ENCODE data around the gene ATP6V1A. TPM values are rescaled to one million over a fixed set of nuclear protein-coding genes. Genes with fewer than 3 reads are reported as not detected.

Gene ATP6V1A
- total RNA-seq, 4 donors from 2014 or later: 21.9 to 47.2 (median 33.3) TPM

DNA sequence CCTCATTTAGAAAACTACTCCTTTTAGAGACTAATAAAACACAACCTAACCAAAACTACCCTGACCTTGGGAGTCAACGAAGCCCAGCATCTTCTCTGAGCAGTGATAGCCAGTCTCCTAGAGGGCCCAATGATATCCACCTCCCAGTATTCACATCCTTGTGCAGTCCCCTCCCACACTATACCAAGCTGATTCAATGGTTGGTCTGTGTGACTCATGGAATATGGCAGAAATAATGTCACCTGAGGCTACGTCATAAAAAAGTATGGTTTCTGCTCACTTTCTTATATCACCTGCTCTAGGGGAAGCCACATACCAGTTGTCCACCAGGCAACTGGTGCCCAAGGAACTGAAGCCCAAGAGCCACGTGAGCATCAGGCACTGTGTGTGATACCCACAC, 29.0 kb upstream of the ATP6V1A start:
- Histone ChIP-seq H3K27ac (no peak overlapping the region), H3K36me3 (peaks cover 0 to 17% (median 7%) of the 10 kb centered on the region in 4 donors), H3K4me1 (peaks cover 0 to 7% (median 0%) of the 10 kb centered on the region in 4 donors), H3K9me3 (no peaks in the 10 kb centered on the region), H3K4me3 (no peak overlapping the region), H3K27me3 (no peaks in the 10 kb centered on the region)
- intact Hi-C loops (cut with DNase I; ENCODE audit: low total_unique reads) (no loop called here), in situ Hi-C loops (cut with MboI; ENCODE audit: low pct_ligation_motif_present in 1 of 4, low pct_unique_long_range_greater_than_20kb in 1 of 4, low sequenced_read_pairs in 3 of 4) (no loop called here)
- 67 to 85% methylated on average over 1 to 3 of the region's 3 CpGs for WGBS, 2 donors (ENCODE audit: low coverage in 1 of 2)
- no peak for DNase-seq
- no peak for TF ChIP-seq EP300 (IDR thresholded peaks at IDR 0.05; ENCODE audit: low read depth)
- TF ChIP-seq, protein P1, sequence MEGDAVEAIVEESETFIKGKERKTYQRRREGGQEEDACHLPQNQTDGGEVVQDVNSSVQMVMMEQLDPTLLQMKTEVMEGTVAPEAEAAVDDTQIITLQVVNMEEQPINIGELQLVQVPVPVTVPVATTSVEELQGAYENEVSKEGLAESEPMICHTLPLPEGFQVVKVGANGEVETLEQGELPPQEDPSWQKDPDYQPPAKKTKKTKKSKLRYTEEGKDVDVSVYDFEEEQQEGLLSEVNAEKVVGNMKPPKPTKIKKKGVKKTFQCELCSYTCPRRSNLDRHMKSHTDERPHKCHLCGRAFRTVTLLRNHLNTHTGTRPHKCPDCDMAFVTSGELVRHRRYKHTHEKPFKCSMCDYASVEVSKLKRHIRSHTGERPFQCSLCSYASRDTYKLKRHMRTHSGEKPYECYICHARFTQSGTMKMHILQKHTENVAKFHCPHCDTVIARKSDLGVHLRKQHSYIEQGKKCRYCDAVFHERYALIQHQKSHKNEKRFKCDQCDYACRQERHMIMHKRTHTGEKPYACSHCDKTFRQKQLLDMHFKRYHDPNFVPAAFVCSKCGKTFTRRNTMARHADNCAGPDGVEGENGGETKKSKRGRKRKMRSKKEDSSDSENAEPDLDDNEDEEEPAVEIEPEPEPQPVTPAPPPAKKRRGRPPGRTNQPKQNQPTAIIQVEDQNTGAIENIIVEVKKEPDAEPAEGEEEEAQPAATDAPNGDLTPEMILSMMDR (IDR thresholded peaks at IDR 0.05): no peak
- no peak for TF ChIP-seq POLR2A (IDR thresholded peaks at IDR 0.05)
- TF ChIP-seq POLR2AphosphoS5 (IDR thresholded peaks at IDR 0.05): no peak

DNA sequence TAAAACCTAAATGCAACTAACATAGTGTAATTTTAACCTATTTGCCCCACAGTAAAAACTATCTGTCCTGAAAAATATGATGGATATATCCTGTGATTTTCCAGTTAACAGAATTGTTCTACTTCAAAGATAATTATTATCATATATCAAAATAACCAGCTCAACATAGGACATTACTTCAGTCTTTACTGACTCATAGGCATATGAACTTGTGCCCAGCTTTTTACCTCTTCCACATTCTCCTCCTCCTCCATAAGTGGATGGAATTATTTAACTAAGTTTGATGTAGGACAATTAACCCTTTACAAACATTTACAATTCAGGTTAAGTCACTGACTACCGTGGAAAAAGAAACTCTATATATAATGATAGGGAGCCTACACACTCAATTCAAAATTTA, 27.5 kb upstream of the ATP6V1A start:
- Histone ChIP-seq H3K36me3 (peaks cover 0 to 17% (median 7%) of the 10 kb centered on the region in 4 donors), H3K4me1 (peaks cover 0 to 8% (median 3%) of the 10 kb centered on the region in 4 donors), H3K4me3 (no peak overlapping the region), H3K27me3 (no peaks in the 10 kb centered on the region), H3K9me3 (no peaks in the 10 kb centered on the region), H3K27ac (no peak overlapping the region)
- in situ Hi-C loops (cut with MboI; ENCODE audit: low pct_ligation_motif_present in 1 of 4, low pct_unique_long_range_greater_than_20kb in 1 of 4, low sequenced_read_pairs in 3 of 4) (no loop called here), intact Hi-C loops (cut with DNase I; ENCODE audit: low total_unique reads) (no loop called here)
- TF ChIP-seq, protein P1 (IDR thresholded peaks at IDR 0.05): no peak
- TF ChIP-seq POLR2AphosphoS5 (IDR thresholded peaks at IDR 0.05) (no peak), POLR2A (IDR thresholded peaks at IDR 0.05) (no peak), EP300 (IDR thresholded peaks at IDR 0.05; ENCODE audit: low read depth) (no peak)
- WGBS, 2 donors (ENCODE audit: low coverage in 1 of 2): 94 to 96% methylated on average over 1 of the region's 1 CpG
- no peak for DNase-seq

DNA sequence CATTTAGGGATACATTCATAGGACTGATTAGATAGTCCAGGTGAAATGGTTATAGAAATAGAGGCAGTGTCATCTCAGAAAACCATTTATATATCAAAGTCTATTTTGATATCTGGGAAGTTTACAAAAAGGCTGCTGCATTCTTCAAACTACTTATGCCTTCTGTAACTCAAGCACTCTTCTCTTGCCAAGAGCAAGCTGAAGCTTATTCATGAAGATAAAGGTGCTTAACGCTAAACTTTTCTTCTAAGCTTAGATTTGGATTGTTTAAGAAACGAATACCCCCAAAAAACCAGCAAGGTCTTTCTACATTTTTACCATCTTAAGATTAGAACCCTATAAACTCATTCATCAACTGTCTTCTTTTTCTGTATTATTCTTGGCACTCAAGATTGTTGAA, 27.1 kb upstream of the ATP6V1A start:
- in situ Hi-C loops (cut with MboI; ENCODE audit: low pct_ligation_motif_present in 1 of 4, low pct_unique_long_range_greater_than_20kb in 1 of 4, low sequenced_read_pairs in 3 of 4): no loop called here
- H3K36me3 ChIP-seq: peaks cover 0 to 17% (median 7%) of the 10 kb centered on the region in 4 donors
- 67 to 81% methylated on average over 2 of the region's 2 CpGs for WGBS, 2 donors (ENCODE audit: low coverage in 1 of 2)

DNA sequence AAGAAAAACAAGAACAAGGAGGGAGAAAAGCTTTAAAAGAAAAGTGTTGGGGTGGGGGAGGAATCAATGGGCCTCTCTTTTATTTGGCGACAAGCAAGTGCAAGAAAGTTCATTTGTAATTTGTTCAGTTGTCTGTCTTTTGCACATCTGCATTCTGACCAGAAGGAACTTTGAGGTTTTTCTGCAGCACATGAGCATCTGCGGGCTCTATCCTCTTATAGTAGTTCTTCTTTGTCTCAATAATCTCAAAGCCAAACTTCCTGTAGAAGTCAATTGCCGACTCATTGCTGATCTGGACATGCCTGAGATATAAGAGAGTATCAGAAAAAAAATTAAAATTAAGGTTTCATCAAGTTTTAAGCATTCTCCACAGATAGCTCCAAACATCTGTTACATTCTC, 25.2 kb upstream of the ATP6V1A start:
- no peak for DNase-seq
- no peak overlapping the region for H3K27ac ChIP-seq
- no peak overlapping the region for H3K4me3 ChIP-seq
- TF ChIP-seq, protein P1 (IDR thresholded peaks at IDR 0.05): no peak
- TF ChIP-seq EP300 (IDR thresholded peaks at IDR 0.05; ENCODE audit: low read depth) (no peak), POLR2A (IDR thresholded peaks at IDR 0.05) (no peak), POLR2AphosphoS5 (IDR thresholded peaks at IDR 0.05) (no peak)
- H3K36me3 ChIP-seq: peaks cover 0 to 17% (median 7%) of the 10 kb centered on the region in 4 donors
- no peaks in the 10 kb centered on the region for H3K9me3 ChIP-seq
- intact Hi-C loops (cut with DNase I; ENCODE audit: low total_unique reads): no loop called here
- no peaks in the 10 kb centered on the region for H3K27me3 ChIP-seq
- H3K4me1 ChIP-seq: peaks cover 0 to 8% (median 3%) of the 10 kb centered on the region in 4 donors
- in situ Hi-C loops (cut with MboI; ENCODE audit: low pct_ligation_motif_present in 1 of 4, low pct_unique_long_range_greater_than_20kb in 1 of 4, low sequenced_read_pairs in 3 of 4): no loop called here
- whole genome bisulfite sequencing, 2 donors (ENCODE audit: low coverage in 1 of 2): 68 to 83% methylated on average over 3 of the region's 3 CpGs

More for the DNA sequence above, 27.1 kb upstream of the ATP6V1A start:
- no peak overlapping the region for H3K4me3 ChIP-seq
- TF ChIP-seq POLR2A (IDR thresholded peaks at IDR 0.05) (no peak), EP300 (IDR thresholded peaks at IDR 0.05; ENCODE audit: low read depth) (no peak), POLR2AphosphoS5 (IDR thresholded peaks at IDR 0.05) (no peak)
- TF ChIP-seq, protein P1 (IDR thresholded peaks at IDR 0.05): no peak
- DNase-seq: no peak
- H3K4me1 ChIP-seq: peaks cover 0 to 8% (median 3%) of the 10 kb centered on the region in 4 donors
- H3K9me3 ChIP-seq: no peaks in the 10 kb centered on the region
- H3K27ac ChIP-seq: no peak overlapping the region
- H3K27me3 ChIP-seq: no peaks in the 10 kb centered on the region
- intact Hi-C loops (cut with DNase I; ENCODE audit: low total_unique reads): no loop called here
